OCI-LY1 (cell line): ENCODE measurements around the gene CUX1.

Experiments
- H2AFZ ChIP-seq: fragments of 200-600 bp; sonication (generic), shearing (Covaris generic); 2 replicates; pipeline ENCODE4 v1.6.0; 2014; ENCODE audit warnings: antibody characterized with exemption, mild to moderate bottlenecking, low read length
- H3F3A ChIP-seq: fragments of 200-600 bp; sonication (generic), shearing (Covaris generic); 2 replicates; pipeline ENCODE4 v1.6.0; 2014; ENCODE audit warnings: mild to moderate bottlenecking, antibody characterized with exemption, low read length, moderate library complexity; ENCODE audit not compliant: insufficient read depth
- H3K27ac ChIP-seq: fragments of 200-600 bp; sonication (generic); 2 replicates; pipeline ENCODE4 v1.5.1; 2014; ENCODE audit warnings: low read length, mixed run types, mild to moderate bottlenecking, low read depth; ENCODE audit not compliant: poor library complexity, severe bottlenecking
- H3K27me3 ChIP-seq: fragments of 200-600 bp; sonication (generic); 2 replicates; pipeline ENCODE4 v1.6.0; 2014; ENCODE audit warnings: antibody characterized with exemption, mild to moderate bottlenecking, low read length, moderate library complexity; ENCODE audit not compliant: insufficient read depth
- H3K36me3 ChIP-seq: fragments of 200-600 bp; sonication (generic); 2 replicates; pipeline ENCODE4 v1.6.1; 2014; ENCODE audit warnings: mild to moderate bottlenecking, antibody characterized with exemption, low read length, moderate library complexity, mixed read lengths; ENCODE audit not compliant: insufficient read depth
- H3K4me1 ChIP-seq: fragments of 200-600 bp; sonication (generic); 2 replicates; pipeline ENCODE4 v1.5.1; 2014; ENCODE audit warnings: mild to moderate bottlenecking, low read length, moderate library complexity; ENCODE audit not compliant: insufficient read depth, severe bottlenecking
- H3K4me2 ChIP-seq: fragments of 200-600 bp; sonication (generic), shearing (Covaris generic); 2 replicates; pipeline ENCODE4 v1.6.1; 2014; ENCODE audit warnings: low read length
- H3K4me3 ChIP-seq: fragments of 200-600 bp; sonication (generic); 2 replicates; pipeline ENCODE4 v1.5.1; 2014; ENCODE audit warnings: low read length, low read depth, mild to moderate bottlenecking, mixed read lengths; ENCODE audit not compliant: poor library complexity, severe bottlenecking
- H3K79me2 ChIP-seq: fragments of 200-600 bp; shearing (Covaris generic); 2 replicates; pipeline ENCODE4 v1.6.1; 2016; ENCODE audit warnings: mixed run types, low read length, mixed read lengths; ENCODE audit not compliant: insufficient read depth
- H3K9ac ChIP-seq: fragments of 200-600 bp; sonication (generic), shearing (Covaris generic); 2 replicates; pipeline ENCODE4 v1.6.1; 2014; ENCODE audit warnings: mild to moderate bottlenecking, low read length, mixed read lengths
- H3K9me2 ChIP-seq: fragments of 200-600 bp; sonication (generic), shearing (Covaris generic); 2 replicates; pipeline ENCODE4 v1.6.1; 2014; ENCODE audit warnings: low read depth, mild to moderate bottlenecking, low read length, mixed read lengths
- H3K9me3 ChIP-seq: fragments of 200-600 bp; shearing (Covaris generic); 2 replicates; pipeline ENCODE4 v1.6.1; 2014; ENCODE audit warnings: low read length, mixed read lengths
- H4K20me1 ChIP-seq: fragments of 200-600 bp; sonication (generic), shearing (Covaris generic); 2 replicates; pipeline ENCODE4 v1.6.0; 2016; ENCODE audit warnings: mild to moderate bottlenecking, low read length; ENCODE audit not compliant: insufficient read depth
- EZH2 ChIP-seq: fragments of 200-600 bp; sonication (generic), shearing (Covaris generic); IDR thresholded peaks from 2 replicates; pipeline ENCODE4 v1.8.0; 2017; ENCODE audit warnings: borderline replicate concordance, mixed run types, mild to moderate bottlenecking, antibody characterized with exemption, low read length, moderate library complexity, mixed read lengths
- TF ChIP-seq, protein P1 (sequence below): fragments of 200-600 bp; sonication (generic), shearing (Covaris generic); IDR thresholded peaks from 2 replicates; pipeline ENCODE4 v1.5.1; 2017; ENCODE audit warnings: mild to moderate bottlenecking, antibody characterized with exemption, low read length, moderate library complexity, mixed read lengths

CUX1 gene

DNA sequence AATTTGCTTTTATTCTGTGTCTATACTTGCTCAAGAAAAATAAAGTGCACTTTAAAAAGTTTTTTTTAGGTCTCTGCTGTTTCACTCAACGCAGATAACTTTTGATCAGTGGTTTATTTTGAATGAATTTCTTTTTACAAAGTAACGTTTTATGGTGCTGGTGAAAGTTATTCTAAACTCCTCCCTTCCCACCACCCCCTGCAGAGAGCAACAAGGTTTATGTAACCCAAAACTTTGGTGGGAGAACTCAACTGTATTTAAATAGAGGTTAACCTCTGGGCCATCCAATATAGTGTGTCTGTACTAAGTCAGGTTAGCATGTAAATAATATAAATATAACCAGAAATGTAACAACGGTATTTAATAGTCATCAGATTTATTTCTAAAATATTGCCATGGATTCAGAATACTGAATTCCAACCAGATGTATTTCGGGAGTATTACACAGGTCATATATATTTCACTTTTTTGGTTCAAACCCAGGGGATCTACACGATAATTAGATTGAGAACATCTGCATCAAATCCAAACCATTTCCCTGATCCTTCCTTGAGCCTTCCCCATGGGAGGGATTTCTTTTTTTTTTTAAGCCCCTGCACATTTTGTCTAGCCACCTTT lies 3.9 kb upstream of the CUX1 start:
- no peaks in the 10 kb centered on the region for H3K9me2 ChIP-seq
- peaks cover 6% of the 10 kb centered on the region; the same call in 1 of the 2 replicates for H3F3A ChIP-seq
- H3K27me3 ChIP-seq: no peaks in the 10 kb centered on the region
- H3K4me2 ChIP-seq: peak overlapping the region; percentile 85
- H3K79me2 ChIP-seq: peaks cover 16% of the 10 kb centered on the region
- H3K4me3 ChIP-seq: peak overlapping the region; percentile 27
- peaks cover 61% of the 10 kb centered on the region for H3K4me1 ChIP-seq
- H3K9ac ChIP-seq: peak overlapping the region; percentile 51
- H2AFZ ChIP-seq: no peak overlapping the region
- H3K36me3 ChIP-seq: peaks cover 15% of the 10 kb centered on the region; the same call in 1 of the 2 replicates
- H3K27ac ChIP-seq: peak overlapping the region; percentile 80
- no peak for TF ChIP-seq EZH2
- TF ChIP-seq, protein P1, sequence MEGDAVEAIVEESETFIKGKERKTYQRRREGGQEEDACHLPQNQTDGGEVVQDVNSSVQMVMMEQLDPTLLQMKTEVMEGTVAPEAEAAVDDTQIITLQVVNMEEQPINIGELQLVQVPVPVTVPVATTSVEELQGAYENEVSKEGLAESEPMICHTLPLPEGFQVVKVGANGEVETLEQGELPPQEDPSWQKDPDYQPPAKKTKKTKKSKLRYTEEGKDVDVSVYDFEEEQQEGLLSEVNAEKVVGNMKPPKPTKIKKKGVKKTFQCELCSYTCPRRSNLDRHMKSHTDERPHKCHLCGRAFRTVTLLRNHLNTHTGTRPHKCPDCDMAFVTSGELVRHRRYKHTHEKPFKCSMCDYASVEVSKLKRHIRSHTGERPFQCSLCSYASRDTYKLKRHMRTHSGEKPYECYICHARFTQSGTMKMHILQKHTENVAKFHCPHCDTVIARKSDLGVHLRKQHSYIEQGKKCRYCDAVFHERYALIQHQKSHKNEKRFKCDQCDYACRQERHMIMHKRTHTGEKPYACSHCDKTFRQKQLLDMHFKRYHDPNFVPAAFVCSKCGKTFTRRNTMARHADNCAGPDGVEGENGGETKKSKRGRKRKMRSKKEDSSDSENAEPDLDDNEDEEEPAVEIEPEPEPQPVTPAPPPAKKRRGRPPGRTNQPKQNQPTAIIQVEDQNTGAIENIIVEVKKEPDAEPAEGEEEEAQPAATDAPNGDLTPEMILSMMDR: no peak
- H3K9me3 ChIP-seq: no peaks in the 10 kb centered on the region
- H4K20me1 ChIP-seq: no peaks in the 10 kb centered on the region

DNA sequence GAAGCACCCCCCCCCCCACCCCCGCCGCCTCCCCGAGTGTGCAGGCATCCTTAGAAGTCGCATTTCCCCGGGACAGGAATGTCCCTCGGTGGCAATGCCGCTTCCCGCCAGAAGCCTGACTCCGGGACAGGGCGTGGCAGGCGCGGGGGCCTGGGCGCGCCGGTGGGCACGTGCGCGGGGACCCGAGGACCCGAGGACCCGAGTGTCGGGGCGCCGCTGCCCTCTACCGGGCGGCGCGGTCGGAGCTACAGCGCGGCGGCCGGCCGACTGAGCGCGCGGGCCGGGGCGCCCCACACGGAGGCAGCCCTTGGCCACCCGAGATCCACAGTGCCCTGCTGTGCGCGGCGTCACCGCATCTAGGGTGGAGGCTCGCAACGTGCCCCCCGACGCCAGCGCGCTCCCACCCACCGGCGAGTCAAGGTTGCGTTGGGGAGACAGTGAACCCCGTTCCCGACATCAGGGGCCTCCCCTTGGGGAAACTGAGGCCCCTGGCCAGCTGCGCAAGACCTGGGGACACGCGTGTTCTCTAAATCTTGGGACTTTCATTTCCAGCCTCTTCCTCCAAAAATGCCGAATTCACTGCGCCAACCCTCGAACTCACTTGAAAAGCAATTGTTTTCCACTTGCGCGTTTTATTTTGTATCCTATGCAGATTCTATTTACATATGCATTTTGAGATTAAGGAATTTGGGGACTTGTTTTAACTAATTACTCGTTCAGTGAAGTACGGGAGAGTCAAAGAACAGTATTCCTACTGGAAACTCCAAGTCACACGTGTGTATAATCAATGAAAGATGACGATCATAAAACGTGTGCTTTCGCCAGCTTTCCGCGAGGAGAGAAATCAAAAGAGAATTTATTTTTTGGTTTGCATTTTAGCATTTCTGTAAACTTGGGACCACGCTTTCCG lies 3.1 kb upstream of the CUX1 start:
- Histone ChIP-seq H4K20me1 (no peaks in the 10 kb centered on the region), H3K4me2 (peak overlapping the region; percentile 85), H3K36me3 (peaks cover 22% of the 10 kb centered on the region; the same call in 1 of the 2 replicates), H3K27ac (peak overlapping the region; percentile 83), H3K27me3 (no peaks in the 10 kb centered on the region), H3K79me2 (peaks cover 24% of the 10 kb centered on the region), H3K4me1 (peaks cover 61% of the 10 kb centered on the region), H3K4me3 (peak overlapping the region; percentile 68), H3K9me3 (no peaks in the 10 kb centered on the region), H3K9ac (peak overlapping the region; percentile 76), H3F3A (peaks cover 6% of the 10 kb centered on the region; the same call in 1 of the 2 replicates), H3K9me2 (no peaks in the 10 kb centered on the region), H2AFZ (no peak overlapping the region)
- no peak for TF ChIP-seq EZH2
- TF ChIP-seq, protein P1: peak; percentile 65

DNA sequence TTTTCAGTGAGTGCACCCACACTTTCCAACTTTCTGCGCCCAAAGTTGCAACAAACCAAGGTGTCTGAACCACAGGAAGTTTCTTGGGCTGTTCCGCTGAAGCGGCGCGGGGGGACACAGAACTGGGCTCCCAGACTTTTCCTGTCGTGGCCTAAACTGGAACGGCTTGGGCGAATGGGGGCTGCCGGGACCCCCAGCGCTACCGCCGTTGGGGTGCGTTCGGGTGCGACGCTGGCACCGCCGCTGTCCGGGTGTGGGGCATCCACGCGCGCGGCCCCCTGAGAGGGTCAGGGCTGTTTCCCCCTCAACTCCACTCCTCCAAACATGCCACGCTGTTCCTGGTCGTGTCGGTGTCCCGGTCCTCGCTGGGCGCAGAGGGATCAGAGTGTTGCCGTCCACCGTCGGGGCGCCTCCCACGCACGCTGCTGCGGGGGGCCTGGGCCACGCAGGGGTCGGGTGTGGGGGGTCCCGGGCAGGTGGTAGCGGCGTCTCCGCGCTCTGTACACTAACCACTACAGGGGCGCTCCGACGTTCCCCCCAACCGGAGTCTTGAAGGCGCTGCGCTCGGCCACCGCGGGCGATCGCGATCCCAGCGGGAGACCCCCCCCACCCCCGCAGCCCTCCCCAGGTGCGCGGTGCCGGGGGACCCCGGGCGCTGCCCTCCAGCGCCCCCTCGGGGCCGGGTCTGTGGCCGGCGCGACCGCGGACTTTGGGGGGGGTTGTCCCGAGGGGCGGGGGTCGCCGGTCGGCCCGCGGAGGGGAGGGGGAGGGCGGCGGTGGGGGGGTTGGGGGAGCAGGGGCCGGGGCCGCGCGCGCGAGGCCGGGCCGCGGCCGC lies 2.2 kb upstream of the CUX1 start:
- Histone ChIP-seq H3K27me3 (no peaks in the 10 kb centered on the region), H3K9me2 (no peaks in the 10 kb centered on the region), H3K36me3 (peaks cover 22% of the 10 kb centered on the region; the same call in 1 of the 2 replicates), H3K9ac (peak overlapping the region; percentile 76), H3K4me3 (peak overlapping the region; percentile 68), H2AFZ (no peak overlapping the region), H3K4me1 (peaks cover 61% of the 10 kb centered on the region), H4K20me1 (no peaks in the 10 kb centered on the region), H3K4me2 (peak overlapping the region; percentile 85), H3K27ac (peak overlapping the region; percentile 83), H3K9me3 (no peaks in the 10 kb centered on the region), H3F3A (peaks cover 6% of the 10 kb centered on the region; the same call in 1 of the 2 replicates), H3K79me2 (peaks cover 33% of the 10 kb centered on the region)
- TF ChIP-seq EZH2: no peak
- TF ChIP-seq, protein P1: peak; percentile 46
